ENCODE measurements around the gene TMEM131. TPM values are rescaled to one million over a fixed set of nuclear protein-coding genes. Genes with fewer than 3 reads are reported as not detected.

TMEM131 gene
- total and polyA plus RNA-seq, 7 donors = 4.8 to 37.5 (median 24.3) TPM

DNA sequence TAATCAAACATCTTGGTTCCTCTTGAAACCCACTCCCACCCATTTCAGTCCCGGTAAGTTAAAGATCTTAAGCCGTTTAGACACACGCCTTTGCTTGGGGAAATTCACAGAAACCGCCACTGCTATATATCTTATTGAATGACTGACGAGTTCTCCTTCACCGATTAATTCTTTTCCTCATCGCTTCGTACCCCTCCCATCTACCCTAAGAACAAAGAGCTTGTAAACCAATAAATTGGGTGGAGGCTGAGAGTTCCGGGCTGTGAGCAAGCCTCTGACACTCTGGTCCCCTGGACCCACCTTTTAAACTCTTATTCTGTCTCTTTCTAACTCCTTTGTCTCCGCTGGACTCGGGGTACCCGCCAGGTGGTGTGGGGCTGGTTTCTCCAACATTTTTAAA is 30.6 kb downstream of the TMEM131 start:
- 17 to 71% methylated on average over 12 of the region's 12 CpGs for WGBS, 2 donors
- H3K27ac ChIP-seq = no peak overlapping the region
- H3K4me1 ChIP-seq = peaks cover 0 to 63% (median 29%) of the 10 kb centered on the region in 4 donors
- H3K36me3 ChIP-seq = no peaks in the 10 kb centered on the region
- no peaks in the 10 kb centered on the region for H3K9me3 ChIP-seq
- TF ChIP-seq POLR2AphosphoS5 (IDR thresholded peaks at IDR 0.05) (no peak), POLR2A (IDR thresholded peaks at IDR 0.05) (no peak), EP300 (IDR thresholded peaks at IDR 0.05) (no peak)
- TF ChIP-seq, protein P1, sequence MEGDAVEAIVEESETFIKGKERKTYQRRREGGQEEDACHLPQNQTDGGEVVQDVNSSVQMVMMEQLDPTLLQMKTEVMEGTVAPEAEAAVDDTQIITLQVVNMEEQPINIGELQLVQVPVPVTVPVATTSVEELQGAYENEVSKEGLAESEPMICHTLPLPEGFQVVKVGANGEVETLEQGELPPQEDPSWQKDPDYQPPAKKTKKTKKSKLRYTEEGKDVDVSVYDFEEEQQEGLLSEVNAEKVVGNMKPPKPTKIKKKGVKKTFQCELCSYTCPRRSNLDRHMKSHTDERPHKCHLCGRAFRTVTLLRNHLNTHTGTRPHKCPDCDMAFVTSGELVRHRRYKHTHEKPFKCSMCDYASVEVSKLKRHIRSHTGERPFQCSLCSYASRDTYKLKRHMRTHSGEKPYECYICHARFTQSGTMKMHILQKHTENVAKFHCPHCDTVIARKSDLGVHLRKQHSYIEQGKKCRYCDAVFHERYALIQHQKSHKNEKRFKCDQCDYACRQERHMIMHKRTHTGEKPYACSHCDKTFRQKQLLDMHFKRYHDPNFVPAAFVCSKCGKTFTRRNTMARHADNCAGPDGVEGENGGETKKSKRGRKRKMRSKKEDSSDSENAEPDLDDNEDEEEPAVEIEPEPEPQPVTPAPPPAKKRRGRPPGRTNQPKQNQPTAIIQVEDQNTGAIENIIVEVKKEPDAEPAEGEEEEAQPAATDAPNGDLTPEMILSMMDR (IDR thresholded peaks at IDR 0.05) = no peak
- intact Hi-C loops (cut with DNase I) = no loop called here
- DNase-seq = no peak
- no peaks in the 10 kb centered on the region for H3K27me3 ChIP-seq
- no peak overlapping the region for H3K4me3 ChIP-seq

DNA sequence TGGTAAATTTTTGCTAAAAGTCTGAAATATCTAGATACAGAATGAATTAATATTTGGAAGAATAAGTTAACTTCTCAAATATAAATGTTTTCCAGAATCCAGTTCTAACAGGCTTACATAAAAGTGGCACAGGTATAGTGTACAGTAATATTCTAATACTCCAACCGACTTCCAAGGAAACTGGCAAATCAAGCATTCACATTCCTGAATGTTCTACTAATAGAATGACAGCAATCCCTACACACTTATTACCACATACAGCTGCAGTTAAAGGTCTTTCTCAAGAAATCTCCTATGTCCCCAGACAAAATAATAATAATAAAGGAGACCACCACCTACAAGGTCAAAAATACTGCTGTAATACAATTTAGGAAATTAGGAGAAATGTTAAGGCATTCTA is 31.9 kb downstream of the TMEM131 start:
- Histone ChIP-seq H3K9me3 (no peaks in the 10 kb centered on the region), H3K4me1 (peaks cover 0 to 53% (median 26%) of the 10 kb centered on the region in 4 donors), H3K27me3 (no peaks in the 10 kb centered on the region), H3K4me3 (no peak overlapping the region), H3K27ac (no peak overlapping the region), H3K36me3 (no peaks in the 10 kb centered on the region)
- DNase-seq = no peak
- intact Hi-C loops (cut with DNase I) = no loop called here
- no peak for TF ChIP-seq POLR2A (IDR thresholded peaks at IDR 0.05)
- no peak for TF ChIP-seq EP300 (IDR thresholded peaks at IDR 0.05)
- TF ChIP-seq POLR2AphosphoS5 (IDR thresholded peaks at IDR 0.05) = no peak
- TF ChIP-seq, protein P1 (IDR thresholded peaks at IDR 0.05) = no peak
- 30 to 63% methylated on average over 1 of the region's 1 CpG for WGBS, 2 donors

DNA sequence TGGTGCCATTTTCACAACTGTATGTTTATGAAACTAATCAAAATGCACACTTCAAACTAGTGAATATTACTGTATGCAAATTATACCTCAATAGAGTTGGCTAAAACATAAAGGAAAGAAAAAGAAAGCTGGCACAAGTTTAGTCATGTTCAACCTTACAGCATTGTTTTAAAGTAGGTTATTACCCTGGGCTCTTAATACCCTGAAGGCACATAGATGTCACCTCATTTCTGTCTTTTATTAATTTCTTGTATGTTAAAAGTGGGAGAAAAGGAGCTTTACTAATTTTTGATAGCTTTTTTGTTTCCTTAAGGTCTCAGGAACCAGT is 32.7 kb downstream of the TMEM131 start:
- DNase-seq = no peak
- Histone ChIP-seq H3K4me1 (peaks cover 0 to 52% (median 25%) of the 10 kb centered on the region in 4 donors), H3K9me3 (no peaks in the 10 kb centered on the region), H3K27ac (peak overlapping the region in 1 of 4 donors; percentile 22), H3K36me3 (no peaks in the 10 kb centered on the region), H3K4me3 (no peak overlapping the region), H3K27me3 (no peaks in the 10 kb centered on the region)
- intact Hi-C loops (cut with DNase I) = no loop called here
- TF ChIP-seq EP300 (IDR thresholded peaks at IDR 0.05) (no peak), POLR2A (IDR thresholded peaks at IDR 0.05) (no peak), POLR2AphosphoS5 (IDR thresholded peaks at IDR 0.05) (no peak)
- TF ChIP-seq, protein P1 (IDR thresholded peaks at IDR 0.05) = no peak

DNA sequence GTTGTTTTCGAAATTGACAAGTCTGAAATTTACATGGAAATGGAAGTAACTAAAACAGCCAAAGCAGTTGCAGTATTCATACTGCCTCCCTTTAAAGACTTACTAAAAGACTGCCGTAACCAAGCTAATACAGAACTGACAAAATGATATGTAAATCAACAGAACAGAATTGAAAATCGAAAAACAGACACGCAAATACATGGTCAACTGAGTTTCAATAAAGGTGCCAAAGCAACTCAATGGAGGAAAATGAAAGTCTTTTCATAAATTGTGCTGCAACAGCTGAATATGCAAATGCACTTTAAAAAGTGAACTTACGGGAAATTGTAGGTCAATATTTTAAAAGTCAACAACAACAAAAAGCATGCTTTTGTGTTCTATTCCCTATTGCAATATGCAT is 34.2 kb downstream of the TMEM131 start:
- H3K27ac ChIP-seq = no peak overlapping the region
- H3K4me1 ChIP-seq = peaks cover 0 to 50% (median 27%) of the 10 kb centered on the region in 4 donors
- 73 to 77% methylated on average over 5 of the region's 5 CpGs for WGBS, 2 donors
- no peaks in the 10 kb centered on the region for H3K9me3 ChIP-seq
- intact Hi-C loops (cut with DNase I) = no loop called here
- H3K4me3 ChIP-seq = no peak overlapping the region
- no peak for TF ChIP-seq POLR2A (IDR thresholded peaks at IDR 0.05)
- DNase-seq = no peak
- no peaks in the 10 kb centered on the region for H3K27me3 ChIP-seq
- H3K36me3 ChIP-seq = no peaks in the 10 kb centered on the region

DNA sequence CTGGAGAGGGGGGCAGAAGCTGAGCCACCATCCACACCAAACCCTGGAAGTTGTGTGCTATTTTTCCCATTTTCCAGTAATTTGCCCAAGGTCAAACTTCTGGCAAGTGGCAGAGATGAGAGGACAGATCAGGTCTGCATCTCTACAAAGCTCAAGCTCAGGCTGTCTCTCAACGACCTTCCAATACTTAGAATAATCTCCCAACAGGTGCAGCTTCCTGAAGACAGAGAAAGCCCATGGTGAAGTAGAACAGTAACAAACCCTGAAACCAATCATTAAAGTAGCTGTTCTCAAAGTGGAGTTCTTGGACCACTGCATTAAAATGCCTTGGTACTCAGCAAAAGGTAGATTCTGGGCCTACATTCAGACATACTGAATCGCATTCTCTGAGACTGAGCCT is 37.6 kb downstream of the TMEM131 start:
- peaks cover 0 to 27% (median 11%) of the 10 kb centered on the region in 4 donors for H3K4me1 ChIP-seq
- intact Hi-C loops (cut with DNase I) = no loop called here
- DNase-seq = no peak
- H3K9me3 ChIP-seq = no peaks in the 10 kb centered on the region
- no peak overlapping the region for H3K27ac ChIP-seq
- TF ChIP-seq, protein P1 (IDR thresholded peaks at IDR 0.05) = no peak
- TF ChIP-seq POLR2AphosphoS5 (IDR thresholded peaks at IDR 0.05) (no peak), POLR2A (IDR thresholded peaks at IDR 0.05) (no peak)
- H3K4me3 ChIP-seq = no peak overlapping the region
- H3K36me3 ChIP-seq = no peaks in the 10 kb centered on the region
- WGBS, 2 donors = 72 to 73% methylated on average over 2 of the region's 2 CpGs
- H3K27me3 ChIP-seq = no peaks in the 10 kb centered on the region

Data from sigmoid colon (tissue), 7 donors.